Anterior cingulate cortex (tissue), 58 donors: ENCODE measurements around the gene TUBGCP6.

Experiments
- DNase-seq, 58 donors: peaks; one replicate each; lab custom pipeline; 2025; lab: John Stamatoyannopoulos, UW

The TUBGCP6 gene

DNA sequence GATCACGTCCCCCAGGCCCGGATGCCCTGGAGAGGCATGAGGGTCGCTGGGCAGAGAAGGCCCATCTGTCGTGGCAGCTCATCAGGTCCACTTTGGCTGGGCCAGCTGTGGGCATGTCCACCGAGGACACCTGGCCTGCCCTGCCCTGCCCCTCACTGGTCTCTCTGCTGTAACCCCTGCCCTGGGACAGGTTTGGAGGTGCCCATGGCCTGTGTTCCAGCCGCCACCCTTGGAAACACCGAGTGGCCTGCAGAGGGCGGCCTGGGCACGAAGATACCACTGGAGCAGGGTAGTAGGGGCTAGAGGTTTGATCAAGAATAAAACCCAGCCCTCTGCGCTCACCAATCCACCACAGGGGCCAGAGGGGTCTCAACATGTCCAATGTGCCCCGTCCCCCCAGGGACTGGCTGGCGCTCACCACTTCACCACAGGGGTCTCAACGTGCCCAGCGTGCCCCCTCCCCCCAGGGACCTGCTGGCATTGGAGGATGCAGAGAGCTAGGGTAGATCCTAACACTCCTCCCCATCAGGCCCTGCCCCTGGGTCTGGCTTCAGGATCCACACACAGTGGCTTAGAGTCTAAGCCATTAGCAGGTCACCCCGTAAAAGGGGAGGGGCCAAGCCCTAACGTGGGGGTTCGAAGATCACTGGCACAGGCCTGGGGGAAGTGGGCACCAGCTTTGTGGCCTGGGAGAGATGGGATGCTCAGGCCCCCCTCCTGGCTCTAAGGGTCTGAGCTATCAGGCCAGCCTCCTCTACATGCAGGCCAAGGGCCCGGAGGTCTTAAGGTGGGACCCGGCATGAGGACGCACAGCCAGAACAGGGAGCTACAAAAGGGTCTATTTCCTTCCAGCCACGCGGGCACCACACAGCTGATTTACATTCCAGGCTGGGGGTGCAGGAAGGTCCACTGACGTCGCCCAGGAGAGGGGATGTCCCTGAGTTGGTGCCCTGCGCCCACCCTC lies 7.5 kb upstream of the TUBGCP6 start:
- DNase-seq: peak in 23 of 58 donors; percentile 16 to 60 (median 41)

DNA sequence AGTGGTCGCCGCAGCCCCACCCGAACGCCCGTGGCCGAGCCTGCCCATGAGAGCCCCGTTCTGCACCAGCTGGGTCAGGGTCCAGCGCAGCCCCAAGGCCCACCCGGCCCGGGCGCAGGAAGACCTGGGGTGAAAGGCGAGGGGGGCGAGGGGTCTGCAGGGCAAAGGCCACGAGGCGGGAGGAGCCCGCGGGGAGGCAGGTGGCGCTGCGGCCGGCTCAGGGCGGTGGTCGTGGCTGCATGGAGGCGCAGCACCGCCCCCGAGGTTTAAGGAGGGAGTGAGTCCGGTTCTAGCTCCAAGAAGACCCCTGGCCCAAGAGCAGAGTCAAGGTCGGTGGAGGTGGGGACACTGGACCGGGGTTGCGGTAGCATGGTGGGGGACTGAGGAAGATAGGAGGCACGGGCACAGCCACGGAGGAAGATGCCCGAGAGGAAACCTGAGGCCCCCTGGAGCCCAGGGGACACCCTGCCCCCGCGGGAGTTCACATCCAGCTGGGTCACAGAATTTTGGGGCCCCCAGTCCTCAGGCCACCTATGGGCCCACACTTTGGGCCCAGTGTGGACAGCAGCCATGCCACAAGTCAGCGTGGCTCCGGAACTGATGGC lies 6.8 kb upstream of the TUBGCP6 start:
- no peak for DNase-seq

DNA sequence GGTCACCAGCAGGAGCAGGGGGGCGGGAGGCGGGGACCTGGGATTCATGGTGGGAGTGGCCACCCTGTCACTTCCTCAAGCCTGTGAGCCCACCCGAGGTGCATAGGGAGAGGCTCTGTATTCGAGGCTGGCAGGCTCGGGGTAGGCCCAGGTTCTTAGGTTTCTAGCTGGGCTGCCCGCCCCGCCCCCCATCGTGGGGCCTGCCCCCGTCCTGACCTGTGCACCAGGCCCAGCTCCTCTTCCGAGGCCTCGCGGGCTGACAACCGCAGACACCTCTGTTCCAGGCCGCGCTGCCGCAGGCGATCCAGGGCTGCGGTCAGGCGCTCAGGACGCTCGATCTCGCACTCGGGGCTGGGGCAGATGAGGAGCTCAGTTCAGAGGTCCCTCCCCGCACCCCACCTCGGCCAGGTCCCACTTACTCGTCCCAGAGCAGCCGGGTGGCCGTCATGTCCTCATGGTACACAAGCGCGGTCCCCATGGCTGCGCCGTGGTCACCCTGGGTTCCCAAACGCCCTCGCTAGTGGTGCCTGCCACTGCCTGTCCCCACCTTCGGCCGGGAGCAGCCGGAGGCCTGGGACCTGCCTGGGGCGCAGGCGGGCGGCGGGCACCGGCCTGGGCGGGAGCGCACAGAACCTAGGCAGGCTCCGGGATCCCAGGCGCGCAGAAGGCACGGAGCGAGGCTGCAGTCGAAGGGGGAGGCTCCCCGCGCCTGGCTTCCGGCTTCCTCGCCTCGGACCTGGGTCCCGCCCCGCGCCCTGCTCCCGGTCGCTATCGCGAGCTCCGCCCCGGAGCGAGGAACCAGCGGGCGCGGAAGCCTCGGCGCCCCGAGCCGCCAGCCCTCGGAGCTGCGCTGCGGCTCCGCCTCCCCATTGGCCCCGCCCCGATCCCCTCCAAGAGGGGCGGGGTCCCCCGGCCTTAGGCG lies 6.0 kb upstream of the TUBGCP6 start, which contains the start of gene HDAC10:
TSS of gene HDAC10 (minus strand) at position 711 of the 922 bp plus-strand sequence. CDS start at position 478, 233 bp downstream.
- peak in 14 of 58 donors; percentile 20 to 63 (median 42) for DNase-seq

DNA sequence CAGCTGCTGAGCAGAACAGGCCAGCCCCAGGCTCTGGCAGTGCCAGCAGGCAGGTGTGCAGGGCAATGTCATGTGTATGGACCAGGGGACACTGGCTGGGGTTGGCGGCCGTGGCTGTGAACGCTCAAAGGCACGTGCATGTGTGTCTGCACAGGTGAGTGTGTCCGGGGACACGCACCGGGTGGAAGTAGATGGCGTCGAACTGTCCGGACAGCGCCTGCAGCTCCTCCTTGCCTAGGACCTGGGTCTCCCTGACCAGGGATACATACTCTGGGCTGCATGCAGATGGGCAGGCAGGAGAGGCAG lies 5.4 kb upstream of the TUBGCP6 start:
- no peak for DNase-seq

DNA sequence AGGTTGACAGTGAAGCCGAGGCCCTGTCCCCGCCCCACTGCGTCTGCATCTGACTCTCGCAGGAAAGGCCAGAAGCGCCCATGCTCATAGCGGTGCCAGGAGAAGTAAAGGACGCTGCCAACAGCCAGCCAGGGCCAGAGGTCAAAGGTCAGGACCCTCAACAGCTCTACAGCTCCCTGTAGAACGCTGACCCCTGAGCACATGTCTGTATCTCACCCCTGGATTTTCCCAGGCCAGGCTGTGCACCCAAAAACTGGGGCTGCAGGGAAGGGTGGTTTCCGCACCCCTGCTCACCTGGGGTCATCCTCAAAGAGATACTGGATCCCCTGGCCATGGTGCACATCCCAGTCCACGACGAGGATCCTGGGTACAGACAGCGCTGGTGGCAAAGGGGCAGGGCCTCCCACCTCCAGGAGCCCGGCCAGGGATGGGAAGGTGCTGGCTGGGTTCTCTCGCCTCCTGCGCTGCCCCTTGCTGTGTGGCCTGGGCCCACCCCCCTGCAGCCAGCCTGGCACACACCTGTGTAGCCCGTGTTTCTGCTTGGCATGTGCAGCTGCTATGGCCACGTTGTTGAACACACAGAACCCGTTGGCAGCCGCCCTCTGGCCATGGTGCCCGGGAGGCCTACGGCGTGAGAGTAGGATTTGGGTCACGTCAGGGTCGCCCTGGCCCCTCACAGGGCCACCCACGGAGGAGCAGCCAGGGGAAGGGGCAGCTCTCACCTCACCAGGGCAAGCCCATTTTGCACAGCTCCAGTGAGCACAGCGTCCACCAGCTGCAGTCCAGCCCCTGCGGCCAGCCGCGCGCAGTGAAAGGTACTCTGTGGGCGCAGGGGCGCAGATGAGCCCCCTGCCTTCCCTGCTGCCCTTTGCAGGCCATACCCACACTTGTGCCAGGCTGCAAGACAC lies 4.8 kb upstream of the TUBGCP6 start:
- DNase-seq: no peak

DNA sequence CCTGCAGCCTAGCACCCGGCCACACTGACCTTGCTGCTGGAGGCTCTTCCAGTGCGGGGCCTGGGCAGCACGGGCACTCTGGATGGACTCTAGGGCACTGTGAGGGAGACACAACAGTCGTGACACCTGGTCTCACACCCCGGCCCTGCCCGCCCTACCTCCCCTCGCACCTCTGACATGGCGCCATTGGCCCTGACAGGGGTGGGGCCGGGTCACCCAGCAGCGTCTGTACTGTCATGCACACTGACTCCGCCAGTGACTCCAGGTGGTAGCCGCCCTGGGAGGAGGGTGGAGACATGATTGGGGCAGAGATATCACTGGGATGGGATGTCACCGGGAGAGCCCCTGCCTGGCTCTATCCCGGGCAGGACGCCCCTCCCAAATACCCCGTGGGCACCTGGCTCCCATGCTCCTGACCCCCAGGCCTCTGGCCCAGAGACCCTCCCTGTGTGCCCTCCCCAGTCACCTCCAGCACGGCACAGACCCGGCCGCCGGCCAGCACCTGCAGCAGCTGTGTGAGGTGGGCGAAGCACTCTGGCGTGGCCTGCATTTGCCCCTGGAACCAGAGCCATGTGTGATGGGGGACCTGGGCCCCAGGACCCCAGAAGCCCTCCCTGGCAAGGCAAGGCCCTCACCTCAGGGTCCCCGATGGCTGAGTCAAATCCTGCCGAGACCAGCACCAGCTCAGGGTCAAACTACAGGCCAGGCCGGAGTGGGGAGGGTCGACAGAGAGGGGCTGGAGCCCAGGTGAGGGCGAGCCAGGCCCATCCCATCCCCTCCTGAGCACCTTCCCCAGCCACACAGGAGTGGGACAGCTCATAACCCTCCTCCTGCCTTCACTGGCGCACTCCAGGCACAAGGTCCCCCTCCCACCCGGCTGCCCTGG lies 3.6 kb upstream of the TUBGCP6 start:
- no peak for DNase-seq

DNA sequence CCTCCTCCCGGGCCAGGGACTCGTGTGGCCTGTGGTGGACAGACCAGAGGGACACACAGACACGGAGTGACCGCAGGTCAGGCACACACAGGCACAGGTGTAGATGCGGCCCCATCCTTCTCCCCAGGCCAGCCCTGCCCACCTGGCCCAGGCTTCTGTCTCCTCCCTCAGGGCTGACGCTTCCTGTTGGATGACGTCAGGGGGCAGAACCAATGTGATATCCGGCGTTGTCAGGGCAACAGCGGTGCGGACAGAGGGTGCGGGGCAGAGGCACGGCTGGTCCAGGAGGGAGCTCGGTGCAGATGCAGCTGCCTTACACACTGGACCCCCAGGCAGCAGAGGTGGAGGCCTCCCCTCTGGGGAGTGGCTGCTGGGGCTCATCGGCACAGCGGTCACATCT lies 2.9 kb upstream of the TUBGCP6 start:
- DNase-seq: peak in 16 of 58 donors; percentile 13 to 70 (median 46)

DNA sequence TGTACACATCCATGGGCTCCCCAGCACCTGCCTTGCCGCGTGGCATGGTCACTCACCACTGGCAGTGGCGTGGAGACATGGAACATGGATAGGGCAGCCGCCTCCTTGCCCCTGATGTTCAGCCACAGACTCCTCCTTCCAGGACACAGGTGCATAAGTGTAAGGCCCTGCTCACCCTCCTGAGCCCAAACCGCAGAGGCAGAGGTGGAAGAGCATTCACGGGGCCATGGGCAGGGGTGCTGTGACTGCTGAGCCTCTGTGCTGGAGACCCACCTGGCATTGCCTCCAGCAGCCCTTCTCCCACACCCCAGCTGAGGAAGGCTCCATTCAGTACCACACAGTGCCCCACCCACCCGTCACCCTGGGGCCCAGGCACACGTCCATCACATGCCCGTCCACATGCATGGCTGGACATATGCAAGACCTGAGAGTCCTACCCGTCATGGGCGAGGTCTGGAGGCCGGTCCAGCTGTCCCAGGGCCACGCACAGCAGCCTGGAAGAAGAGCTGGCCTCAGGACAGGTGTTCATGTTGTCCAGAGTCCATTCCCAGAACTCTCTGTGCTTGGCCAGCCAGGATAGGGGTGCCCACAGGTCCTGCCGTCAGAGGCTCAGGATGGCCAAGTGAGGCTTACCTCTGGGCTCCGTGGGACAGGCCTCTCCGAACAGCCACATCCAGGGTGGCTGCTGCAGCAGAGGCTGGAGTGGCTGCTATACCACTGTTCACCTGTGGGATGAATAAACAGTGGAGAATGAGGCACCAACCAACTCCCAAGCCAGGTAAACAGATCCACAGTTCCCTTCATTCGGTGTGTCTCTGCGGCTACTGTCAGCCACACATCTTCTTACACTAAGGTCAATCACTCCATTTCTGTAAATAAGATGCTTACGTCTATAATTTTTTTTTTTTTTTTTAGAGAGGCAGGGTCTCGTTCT lies 1.7 kb upstream of the TUBGCP6 start:
- DNase-seq: no peak

DNA sequence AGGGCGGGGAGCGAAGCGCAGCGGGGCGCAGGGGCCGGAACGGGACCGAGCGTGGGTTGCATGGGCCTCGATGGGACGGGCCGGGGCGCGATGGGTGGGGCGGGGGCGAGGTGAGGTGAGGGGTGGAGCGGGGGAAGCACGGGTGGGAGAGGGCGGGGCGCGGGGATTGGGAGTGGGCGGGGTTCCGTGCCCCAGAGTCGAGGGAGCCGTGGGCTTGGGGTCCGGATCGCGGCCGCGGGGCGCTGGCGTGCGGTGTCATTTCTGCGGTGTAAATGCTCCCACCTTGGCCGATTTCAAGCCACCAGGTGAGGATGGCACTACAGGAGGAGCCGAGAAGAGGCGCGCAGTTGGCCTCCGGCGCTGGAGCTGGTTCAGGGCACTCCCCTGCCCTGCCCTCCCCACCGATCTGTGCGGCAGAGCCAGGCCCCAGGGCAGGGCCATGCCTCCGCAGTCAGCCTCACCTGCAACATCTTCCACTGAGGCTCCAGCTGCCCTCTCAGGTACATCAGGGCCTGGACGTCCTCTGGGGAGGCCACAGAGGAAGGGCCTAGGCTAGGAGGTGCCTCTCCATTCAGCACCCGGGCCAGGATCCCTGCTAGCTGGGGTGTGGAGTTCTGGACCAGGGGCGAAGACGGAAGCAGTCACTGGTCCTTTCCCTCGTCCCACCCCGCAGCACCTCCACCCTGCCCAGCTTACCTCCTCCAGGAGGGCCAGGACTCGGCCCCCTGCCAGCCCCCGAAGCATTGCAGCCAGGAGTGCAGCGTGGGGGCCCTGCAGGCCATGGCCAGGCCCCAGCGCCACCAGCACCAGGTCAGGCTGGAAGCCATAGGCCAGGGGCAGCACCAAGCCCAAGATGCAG lies 620 bp upstream of the TUBGCP6 start:
- DNase-seq: no peak

DNA sequence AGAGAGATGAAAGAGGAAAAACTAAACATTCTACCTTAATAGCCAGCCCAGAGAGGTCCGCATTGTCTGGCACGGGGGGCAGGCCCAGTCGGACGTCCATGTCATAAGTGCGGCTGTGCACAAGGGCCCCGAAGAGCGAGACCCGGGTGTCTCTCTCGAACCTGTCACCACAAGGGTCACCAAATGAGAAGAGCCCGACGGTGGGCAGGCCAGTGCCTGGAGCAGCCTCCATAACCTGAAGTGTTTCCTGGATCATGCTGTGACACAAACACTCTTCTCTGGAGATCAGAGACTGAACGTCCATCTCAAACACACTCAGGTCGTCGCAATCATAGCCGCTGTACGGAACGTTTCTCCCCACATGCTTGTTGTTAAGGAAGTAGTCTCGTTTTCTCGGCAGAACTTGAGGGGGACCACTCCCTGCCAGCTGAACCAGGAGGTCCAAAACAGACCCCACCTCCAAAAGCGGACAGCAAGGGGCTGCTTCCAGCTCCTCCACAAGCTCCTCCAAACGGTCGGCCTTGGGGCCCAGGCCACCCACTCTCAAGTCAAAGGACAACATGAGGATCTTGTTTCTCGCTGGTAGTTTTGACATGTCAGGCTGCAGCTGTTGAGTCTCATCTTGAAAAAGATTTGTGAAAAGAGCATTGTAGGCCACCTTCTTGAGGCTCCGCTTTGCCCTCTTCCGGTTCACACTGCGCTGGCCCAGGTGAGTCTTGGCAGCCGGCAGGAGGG lies 971 bp downstream of the TUBGCP6 start:
- DNase-seq: no peak

DNA sequence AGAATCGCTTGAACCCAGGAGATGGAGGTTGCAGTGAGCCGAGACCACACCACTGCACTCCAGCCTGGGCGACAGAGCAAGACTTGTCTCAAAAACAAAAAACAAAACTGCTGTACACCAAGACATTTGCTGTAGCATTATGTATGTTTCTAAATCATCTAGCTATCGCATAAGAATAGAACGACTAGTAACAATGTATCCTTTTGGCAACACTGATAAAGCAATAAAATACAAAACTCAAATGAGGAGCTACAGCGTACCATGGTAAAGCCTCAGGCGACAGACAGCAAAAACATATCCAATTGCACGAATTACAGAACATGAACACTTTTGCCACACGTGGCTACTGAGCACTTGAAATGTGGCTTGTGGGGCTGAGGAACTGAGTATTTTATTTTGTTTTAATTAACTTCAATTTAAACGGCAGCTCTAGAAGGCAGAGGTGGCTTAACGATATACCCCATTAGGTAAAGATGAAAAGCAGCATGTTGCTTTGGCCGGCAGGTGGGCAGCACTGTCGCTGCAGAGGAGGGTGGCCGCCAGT lies 2.3 kb downstream of the TUBGCP6 start:
- DNase-seq: no peak

DNA sequence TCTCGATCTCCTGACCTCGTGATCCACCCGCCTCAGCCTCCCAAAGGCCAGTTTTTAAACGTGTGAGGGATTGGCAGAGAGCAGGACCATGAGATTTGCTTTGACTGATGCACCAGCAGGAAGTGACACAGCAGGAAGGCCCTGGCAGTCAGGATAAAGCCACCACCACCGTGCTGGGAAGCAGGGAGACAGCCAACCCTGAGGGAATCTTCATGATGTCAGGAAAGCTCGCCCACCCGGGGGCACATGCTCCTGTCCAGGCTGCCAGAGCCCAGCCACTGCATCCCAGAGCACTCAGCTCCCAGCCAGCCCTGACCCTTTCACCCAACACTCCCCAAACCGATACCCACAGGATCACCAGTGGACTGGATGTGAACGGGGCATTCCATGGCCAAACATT lies 6.1 kb downstream of the TUBGCP6 start:
- no peak for DNase-seq

DNA sequence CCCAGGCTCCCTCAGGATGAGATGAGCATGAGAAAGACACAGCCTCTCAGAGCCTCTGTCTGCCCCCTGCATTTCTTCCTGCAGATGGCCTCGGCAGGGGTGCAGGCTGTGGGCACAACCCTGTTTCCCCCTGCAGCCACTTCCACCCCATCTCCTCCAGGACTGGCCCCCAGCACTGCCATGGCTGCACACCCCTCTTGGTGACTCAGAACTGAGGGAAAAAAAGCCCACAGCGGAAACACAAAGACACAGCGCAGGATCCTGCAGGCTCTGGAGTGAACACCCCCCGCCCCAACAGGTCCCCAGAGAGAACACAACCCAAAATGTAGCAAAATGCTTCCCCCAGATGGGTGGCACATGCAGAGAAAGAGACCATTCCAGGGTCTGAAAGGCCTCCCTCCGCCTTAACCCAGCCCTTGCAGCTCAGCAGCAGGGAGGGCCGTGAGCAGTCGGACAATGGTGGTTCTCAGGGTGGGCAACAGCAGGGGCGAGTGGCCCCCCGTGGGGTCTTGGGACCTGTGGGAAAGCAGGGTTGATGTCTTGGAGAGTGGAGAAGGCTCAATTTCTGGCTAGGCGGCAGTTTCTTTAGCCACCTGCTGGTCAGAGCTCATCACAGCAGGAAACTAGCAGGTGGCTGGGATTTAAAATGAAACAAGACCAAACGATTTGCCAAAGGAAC lies 8.0 kb downstream of the TUBGCP6 start:
- no peak for DNase-seq

DNA sequence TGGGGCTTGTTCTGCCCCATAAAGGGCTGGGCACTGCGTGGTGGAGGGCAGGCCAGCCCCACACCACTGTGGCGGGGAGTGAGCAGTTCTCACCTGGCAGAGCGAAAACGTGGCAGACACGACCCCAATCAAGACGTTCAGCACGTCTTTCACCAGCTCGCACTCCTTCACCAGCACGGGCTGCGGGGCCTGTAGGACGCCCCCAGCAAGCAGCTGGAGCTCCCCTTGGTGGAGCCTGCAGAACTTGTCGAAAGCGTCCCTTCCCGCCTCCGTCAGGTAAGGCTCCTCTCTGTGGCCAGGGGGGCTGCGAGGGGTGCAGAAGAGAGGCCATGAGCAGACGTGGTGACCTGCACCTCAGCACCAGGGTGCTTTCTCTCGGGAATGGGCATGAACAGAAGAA lies 11.6 kb downstream of the TUBGCP6 start:
- DNase-seq: no peak
